ENCODE measurements around the gene PRKAB1. TPM values are rescaled to one million over a fixed set of nuclear protein-coding genes. Genes with fewer than 3 reads are reported as not detected.

The PRKAB1 gene
- total RNA-seq, 1 experiment from 2014 or later, result 36.3 TPM

GRCh38 chr12:119695034-119695433, 27.1 kb downstream of the PRKAB1 start:
- H3K4me3 ChIP-seq (ENCODE audit: low read depth in 2 of 2, low read length in 2 of 2), result no peak overlapping the region
- H3K27me3 ChIP-seq (ENCODE audit: control insufficient read depth, insufficient read depth, low read length), result no peaks in the 10 kb centered on the region
- in situ Hi-C loops (cut with HindIII; ENCODE audit: low pct_unique_long_range_greater_than_20kb, low sequenced_read_pairs), result no loop called here
- no peak for DNase-seq (ENCODE audit: low read depth, low spot score)
- no peak for ATAC-seq
- peaks cover 3% of the 10 kb centered on the region; the same call in 1 of the 2 replicates for H3K4me1 ChIP-seq (ENCODE audit: control insufficient read depth, insufficient read depth, low read length)
- no peak overlapping the region for H3K27ac ChIP-seq (ENCODE audit: low read length)
- TF ChIP-seq POLR2AphosphoS5 (IDR thresholded peaks at IDR 0.05; ENCODE audit: low read depth, low read length), result no peak
- TF ChIP-seq CTCF (IDR thresholded peaks at IDR 0.05), result peak; percentile 77
- CTCF ChIA-PET, result no interaction called here
- intact Hi-C loops (cut with micrococcal nuclease; ENCODE audit: unreplicated experiment), result no loop called here
- POLR2A ChIA-PET, result interaction anchor here (0.6 kb wide), 1 partner anchor 18 kb away, joined by 4 read pairs; no protein-coding TSS in a partner anchor
- no peaks in the 10 kb centered on the region for H3K9me3 ChIP-seq (ENCODE audit: control insufficient read depth, insufficient read depth, low read depth, low read length)
- peaks cover 3% of the 10 kb centered on the region for H3K36me3 ChIP-seq (ENCODE audit: control insufficient read depth, insufficient read depth, low read length)
- BruUV-seq (replicated peaks), result no TSS peak

GRCh38 chr12:119696943-119697342, 29.0 kb downstream of the PRKAB1 start:
- no peak for ATAC-seq
- intact Hi-C loops (cut with micrococcal nuclease; ENCODE audit: unreplicated experiment), result no loop called here
- no peak for TF ChIP-seq TCF7L2 (IDR thresholded peaks at IDR 0.05; ENCODE audit: low read depth, low read length)
- TF ChIP-seq SIN3A (IDR thresholded peaks at IDR 0.05; ENCODE audit: borderline replicate concordance, insufficient read depth, low read depth, low read length), result no peak
- no peak for TF ChIP-seq POLR2AphosphoS5 (IDR thresholded peaks at IDR 0.05; ENCODE audit: low read depth, low read length)
- no peak for TF ChIP-seq REST (IDR thresholded peaks at IDR 0.05; ENCODE audit: insufficient read depth in 1 of 2, low read depth in 2 of 2, low read length in 1 of 2)
- no peak for TF ChIP-seq CTCF (IDR thresholded peaks at IDR 0.05)
- Histone ChIP-seq H3K36me3 (ENCODE audit: control insufficient read depth, insufficient read depth, low read length) (peaks cover 3% of the 10 kb centered on the region), H3K27me3 (ENCODE audit: control insufficient read depth, insufficient read depth, low read length) (no peaks in the 10 kb centered on the region), H3K9me3 (ENCODE audit: control insufficient read depth, insufficient read depth, low read depth, low read length) (no peaks in the 10 kb centered on the region), H3K4me1 (ENCODE audit: control insufficient read depth, insufficient read depth, low read length) (peaks cover 3% of the 10 kb centered on the region; the same call in 1 of the 2 replicates), H3K4me3 (ENCODE audit: low read depth in 2 of 2, low read length in 2 of 2) (no peak overlapping the region), H3K27ac (ENCODE audit: low read length) (no peak overlapping the region)
- DNase-seq (ENCODE audit: low read depth, low spot score), result no peak
- POLR2A ChIA-PET, result no interaction called here
- CTCF ChIA-PET, result no interaction called here
- BruUV-seq (replicated peaks), result no TSS peak
- in situ Hi-C loops (cut with HindIII; ENCODE audit: low pct_unique_long_range_greater_than_20kb, low sequenced_read_pairs), result no loop called here

Data from Panc1 (cell line).